ENCODE measurements around the gene USP43.

GRCh38 chr17:9703781-9704082 lies 58.4 kb downstream of the USP43 start:
- TF ChIP-seq CTCF (IDR thresholded peaks at IDR 0.05; ENCODE audit: low read depth, low read length) (no peak), POLR2A (IDR thresholded peaks at IDR 0.05; ENCODE audit: extremely low read depth, insufficient read length) (no peak), MYC (IDR thresholded peaks at IDR 0.05; ENCODE audit: low read depth, low read length) (no peak)
- TF ChIP-seq, protein P1, sequence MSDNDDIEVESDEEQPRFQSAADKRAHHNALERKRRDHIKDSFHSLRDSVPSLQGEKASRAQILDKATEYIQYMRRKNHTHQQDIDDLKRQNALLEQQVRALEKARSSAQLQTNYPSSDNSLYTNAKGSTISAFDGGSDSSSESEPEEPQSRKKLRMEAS (IDR thresholded peaks at IDR 0.05; ENCODE audit: low read depth, low read length): no peak
